ENCODE data around the gene PDIA6.

The PDIA6 gene

GRCh38 chr2:10841547-10842219 is 29.1 kb upstream of the PDIA6 start:
- H3K79me2 ChIP-seq (ENCODE audit: low read length) = no peaks in the 10 kb centered on the region
- no peak overlapping the region for H3K27ac ChIP-seq (ENCODE audit: low read length)
- no peaks in the 10 kb centered on the region for H3K4me1 ChIP-seq (ENCODE audit: low read length)
- no peak overlapping the region for H3K9ac ChIP-seq (ENCODE audit: low read length)
- no peaks in the 10 kb centered on the region for H3K36me3 ChIP-seq (replicated peaks; ENCODE audit: low read depth, low read length)
- H2AFZ ChIP-seq (ENCODE audit: low read depth, low read length) = no peak overlapping the region
- peaks cover 16% of the 10 kb centered on the region; the same call in 1 of the 2 replicates for H3K27me3 ChIP-seq (ENCODE audit: low read depth, low read length)
- H4K20me1 ChIP-seq (ENCODE audit: insufficient read depth, low read length) = no peaks in the 10 kb centered on the region
- H3K4me3 ChIP-seq (ENCODE audit: low read length) = no peak overlapping the region
- peaks cover 9% of the 10 kb centered on the region; the same call in 1 of the 2 replicates for H3K9me3 ChIP-seq (ENCODE audit: insufficient read depth, low read length)
- TF ChIP-seq CTCF (IDR thresholded peaks at IDR 0.05; ENCODE audit: low read depth, low read length) (no peak), EZH2phosphoT487 (IDR thresholded peaks at IDR 0.05; ENCODE audit: low read depth) (no peak)
- no peak overlapping the region for H3K4me2 ChIP-seq (ENCODE audit: low read length)

- no peak overlapping the region for H3K9ac ChIP-seq (ENCODE audit: low read length)
- peaks cover 6% of the 10 kb centered on the region; the same call in 1 of the 2 replicates for H3K4me1 ChIP-seq (ENCODE audit: low read length)
- peaks cover 9% of the 10 kb centered on the region; the same call in 1 of the 2 replicates for H3K9me3 ChIP-seq (ENCODE audit: insufficient read depth, low read length)
- H3K36me3 ChIP-seq (replicated peaks; ENCODE audit: low read depth, low read length) = no peaks in the 10 kb centered on the region
- no peak overlapping the region for H3K27ac ChIP-seq (ENCODE audit: low read length)
- peaks cover 16% of the 10 kb centered on the region; the same call in 1 of the 2 replicates for H3K27me3 ChIP-seq (ENCODE audit: low read depth, low read length)
- H3K4me2 ChIP-seq (ENCODE audit: low read length) = no peak overlapping the region
- no peaks in the 10 kb centered on the region for H3K79me2 ChIP-seq (ENCODE audit: low read length)
- no peak overlapping the region for H2AFZ ChIP-seq (ENCODE audit: low read depth, low read length)
- H3K4me3 ChIP-seq (ENCODE audit: low read length) = no peak overlapping the region
- no peak for TF ChIP-seq CTCF (IDR thresholded peaks at IDR 0.05; ENCODE audit: low read depth, low read length)
- TF ChIP-seq EZH2phosphoT487 (IDR thresholded peaks at IDR 0.05; ENCODE audit: low read depth) = no peak
- H4K20me1 ChIP-seq (ENCODE audit: insufficient read depth, low read length) = no peaks in the 10 kb centered on the region
These were observed 27.2 kb upstream of the PDIA6 start for GRCh38 chr2:10839813-10840212.

GRCh38 chr2:10838734-10839133 is 26.1 kb upstream of the PDIA6 start:
- H3K4me1 ChIP-seq (ENCODE audit: low read length) = peaks cover 13% of the 10 kb centered on the region; the same call in 1 of the 2 replicates

More at GRCh38 chr2:10838734-10839133, 26.1 kb upstream of the PDIA6 start:
- Histone ChIP-seq H3K4me2 (ENCODE audit: low read length) (no peak overlapping the region), H3K4me3 (ENCODE audit: low read length) (no peak overlapping the region), H3K27me3 (ENCODE audit: low read depth, low read length) (peaks cover 16% of the 10 kb centered on the region; the same call in 1 of the 2 replicates), H3K27ac (ENCODE audit: low read length) (no peak overlapping the region), H2AFZ (ENCODE audit: low read depth, low read length) (no peak overlapping the region), H3K79me2 (ENCODE audit: low read length) (no peaks in the 10 kb centered on the region), H4K20me1 (ENCODE audit: insufficient read depth, low read length) (no peaks in the 10 kb centered on the region), H3K36me3 (replicated peaks; ENCODE audit: low read depth, low read length) (no peaks in the 10 kb centered on the region), H3K9ac (ENCODE audit: low read length) (no peak overlapping the region), H3K9me3 (ENCODE audit: insufficient read depth, low read length) (peaks cover 9% of the 10 kb centered on the region; the same call in 1 of the 2 replicates)
- TF ChIP-seq EZH2phosphoT487 (IDR thresholded peaks at IDR 0.05; ENCODE audit: low read depth) = no peak
- TF ChIP-seq CTCF (IDR thresholded peaks at IDR 0.05; ENCODE audit: low read depth, low read length) = no peak

Measured in OCI-LY3 (cell line).